Activated effector memory CD4-positive, alpha-beta T cell treated with Interleukin-2 at 50 U/mL for 16 hours (primary cell): ENCODE results near the gene DIO1.
"Not testable (repeated sequence)": the region's sequence is repeated elsewhere in the genome, so short reads cannot be mapped to it uniquely, and the experiment has no call there.

ENCODE experiments used
- DNase-seq: peaks from one replicate; pipeline ENCODE4 v3.0.0-alpha.2; 2020

The DIO1 gene

GRCh38 chr1:53893999-53894636 is at the start of gene DIO1:
DIO1 (plus strand) TSS chr1:53894187; CDS start chr1:53894211, 24 bp downstream.
- no peak for DNase-seq

GRCh38 chr1:53847980-53848379 is 46.0 kb upstream of the DIO1 start:
- no peak for DNase-seq

- no peak for DNase-seq
Measured at GRCh38 chr1:53850082-53850673, 43.8 kb upstream of the DIO1 start.

- no peak for DNase-seq
Measured at GRCh38 chr1:53851571-53852285, 42.3 kb upstream of the DIO1 start.

GRCh38 chr1:53860967-53861411 is 33.0 kb upstream of the DIO1 start:
- DNase-seq: peak; percentile 6

- no peak for DNase-seq
Measured at GRCh38 chr1:53862507-53862906, 31.5 kb upstream of the DIO1 start.

GRCh38 chr1:53868565-53868964 is 25.4 kb upstream of the DIO1 start:
- DNase-seq: no peak

- no peak for DNase-seq
Measured at GRCh38 chr1:53869454-53870117, 24.4 kb upstream of the DIO1 start.

GRCh38 chr1:53871221-53871620 is 22.8 kb upstream of the DIO1 start:
- no peak for DNase-seq

- no peak for DNase-seq
Measured at GRCh38 chr1:53871773-53872484, 22.1 kb upstream of the DIO1 start.

GRCh38 chr1:53875150-53875549 is 18.8 kb upstream of the DIO1 start:
- not testable (repeated sequence) for DNase-seq

- DNase-seq: no peak
Measured at GRCh38 chr1:53878492-53879105, 15.4 kb upstream of the DIO1 start.

- DNase-seq: not testable (repeated sequence)
Measured at GRCh38 chr1:53881853-53882252, 12.1 kb upstream of the DIO1 start.

GRCh38 chr1:53883600-53883999 is 10.4 kb upstream of the DIO1 start:
- DNase-seq: not testable (repeated sequence)

GRCh38 chr1:53888681-53889080 is 5.3 kb upstream of the DIO1 start:
- DNase-seq: no peak

GRCh38 chr1:53889304-53890298 is 4.4 kb upstream of the DIO1 start, which contains the start of gene YIPF1:
YIPF1 (minus strand) TSS chr1:53889797; CDS start chr1:53888937, 860 bp downstream.
- DNase-seq: peak; percentile 84

GRCh38 chr1:53890522-53890941 is 3.5 kb upstream of the DIO1 start:
- no peak for DNase-seq

- DNase-seq: no peak
Measured at GRCh38 chr1:53891018-53891417, 3.0 kb upstream of the DIO1 start.

GRCh38 chr1:53891678-53892077 is 2.3 kb upstream of the DIO1 start:
- no peak for DNase-seq

- DNase-seq: no peak
Measured at GRCh38 chr1:53892911-53893310, 1.1 kb upstream of the DIO1 start.

- no peak for DNase-seq
Measured at GRCh38 chr1:53894644-53895043, 657 bp downstream of the DIO1 start.
